Upper lobe of left lung (tissue), 6 donors: ENCODE data around the gene DPH3. TPM values are rescaled to one million over a fixed set of nuclear protein-coding genes. Genes with fewer than 3 reads are reported as not detected.

Experiments used
- ATAC-seq, 2 donors: fragments of 200-7000 bp; cut with Tn5 transposase; one replicate each; pipeline ENCODE4 v1.9.1; 2022; ENCODE audit warnings: mild to moderate bottlenecking in 2 of 2, moderate library complexity in 2 of 2; ENCODE audit not compliant: low FRiP score in 2 of 2
- DNase-seq, 2 donors: peaks; one replicate each; pipeline ENCODE4 v3.0.0-alpha.2; 2019 to 2020
- H3K27ac ChIP-seq, 4 donors: fragments of 200-600 bp; sonication (generic); one replicate each; pipeline ENCODE4 v1.5.1; 2016 to 2019
- H3K27me3 ChIP-seq, 4 donors: fragments of 200-600 bp; sonication (generic); one replicate each; pipeline ENCODE4 v1.5.1; 2017 to 2019
- H3K36me3 ChIP-seq, 4 donors: fragments of 200-600 bp; sonication (generic); one replicate each; pipeline ENCODE4 v1.5.1; 2016 to 2019
- H3K4me1 ChIP-seq, 4 donors: fragments of 200-600 bp; sonication (generic); one replicate each; pipeline ENCODE4 v1.5.1; 2018 to 2019
- H3K4me3 ChIP-seq, 4 donors: fragments of 200-600 bp; sonication (generic); one replicate each; pipeline ENCODE4 v1.5.1; 2017 to 2019; ENCODE audit warnings: mild to moderate bottlenecking in 2 of 4, moderate library complexity in 1 of 4
- H3K9me3 ChIP-seq, 4 donors: fragments of 200-600 bp; sonication (generic); one replicate each; pipeline ENCODE4 v1.5.1; 2018 to 2019
- CTCF ChIP-seq, 6 experiments: fragments of 450-650 bp in 4 of 6; fragments of 200-600 bp in 2 of 6; sonication (generic) in 2 of 6; IDR thresholded peaks; one replicate each; pipeline ENCODE4 v1.5.1; 2016 to 2019; ENCODE audit warnings: antibody characterized with exemption in 6 of 6
- EP300 ChIP-seq, 4 donors: sonication (generic); formaldehyde crosslinking; IDR thresholded peaks; one replicate each; pipeline ENCODE4 v1.5.1; 2017; ENCODE audit warnings: antibody characterized with exemption in 4 of 4, control low read depth in 2 of 4
- POLR2A ChIP-seq, 4 donors: fragments of 450-650 bp; IDR thresholded peaks; one replicate each; pipeline ENCODE4 v1.5.1; 2016 to 2017; ENCODE audit warnings: antibody characterized with exemption in 4 of 4, mild to moderate bottlenecking in 2 of 4
- POLR2AphosphoS5 ChIP-seq, 2 donors: sonication (generic); formaldehyde crosslinking; IDR thresholded peaks; one replicate each; pipeline ENCODE4 v1.5.1; 2017; ENCODE audit warnings: antibody characterized with exemption in 2 of 2
- WGBS, 2 donors: methylation state at CpG; one replicate each; pipeline ENCODE4 v1.1.5; 2017 to 2018; 5-methylcytosine and 5-hydroxymethylcytosine counted together
- total RNA-seq, 6 donors: library from RNA; depleted of rRNA in 4 of 6; stranded (reverse); fragments of >200 nt in 4 of 6; gene quantifications; one replicate each; pipeline versions ENCODE4 v1.1.0 to v1.2.1, GENCODE V29; 2016 to 2021
- donor health status: DM: no; HTN: no; CAD: no; lungs with moderate emphysema.
- donor health status: DM: no; HTN: yes; CAD: no; lungs with severe emphysema.

The DPH3 gene
- total RNA-seq, 6 donors from 2014 or later, result 7.3 to 33.1 (median 21.3) TPM

GRCh38 chr3:16249886-16250285, 14.9 kb downstream of the DPH3 start:
- Histone ChIP-seq H3K36me3 (no peaks in the 10 kb centered on the region), H3K4me3 (no peak overlapping the region), H3K9me3 (no peaks in the 10 kb centered on the region), H3K27ac (no peak overlapping the region), H3K4me1 (peaks cover 0 to 16% (median 8%) of the 10 kb centered on the region in 4 donors), H3K27me3 (no peaks in the 10 kb centered on the region)
- ATAC-seq (no peak), DNase-seq (no peak)
- 71 to 92% methylated on average over 3 of the region's 3 CpGs for WGBS, 2 donors
- TF ChIP-seq POLR2A (IDR thresholded peaks at IDR 0.05) (no peak), EP300 (IDR thresholded peaks at IDR 0.05) (no peak), POLR2AphosphoS5 (IDR thresholded peaks at IDR 0.05) (no peak), CTCF (IDR thresholded peaks at IDR 0.05) (no peak)

GRCh38 chr3:16249336-16249735, 15.4 kb downstream of the DPH3 start:
- no peak overlapping the region for H3K4me3 ChIP-seq
- 40% methylated on average over 3 of the region's 3 CpGs; no CpG with 5 or more reads in 1 of the 2 donors for WGBS, 2 donors
- H3K27ac ChIP-seq, result no peak overlapping the region
- DNase-seq (no peak), ATAC-seq (no peak)
- peaks cover 5 to 22% (median 11%) of the 10 kb centered on the region in 4 donors for H3K4me1 ChIP-seq
- no peaks in the 10 kb centered on the region for H3K27me3 ChIP-seq
- TF ChIP-seq POLR2A (IDR thresholded peaks at IDR 0.05) (no peak), POLR2AphosphoS5 (IDR thresholded peaks at IDR 0.05) (no peak), EP300 (IDR thresholded peaks at IDR 0.05) (no peak), CTCF (IDR thresholded peaks at IDR 0.05) (no peak)
- no peaks in the 10 kb centered on the region for H3K9me3 ChIP-seq
- no peaks in the 10 kb centered on the region for H3K36me3 ChIP-seq

- Histone ChIP-seq H3K4me1 (peaks cover 8 to 24% (median 12%) of the 10 kb centered on the region in 4 donors), H3K9me3 (no peaks in the 10 kb centered on the region), H3K36me3 (no peaks in the 10 kb centered on the region), H3K4me3 (no peak overlapping the region), H3K27me3 (no peaks in the 10 kb centered on the region), H3K27ac (no peak overlapping the region)
- WGBS, 2 donors, result 83 to 88% methylated on average over 3 to 5 of the region's 5 CpGs
- TF ChIP-seq CTCF (IDR thresholded peaks at IDR 0.05) (no peak), POLR2A (IDR thresholded peaks at IDR 0.05) (no peak), POLR2AphosphoS5 (IDR thresholded peaks at IDR 0.05) (no peak), EP300 (IDR thresholded peaks at IDR 0.05) (no peak)
- ATAC-seq, result no peak
- no peak for DNase-seq
These were observed 16.2 kb downstream of the DPH3 start for GRCh38 chr3:16248556-16248955.

- H3K9me3 ChIP-seq, result no peaks in the 10 kb centered on the region
- H3K4me1 ChIP-seq, result peaks cover 4 to 17% (median 7%) of the 10 kb centered on the region in 4 donors
- H3K4me3 ChIP-seq, result no peak overlapping the region
- H3K27ac ChIP-seq, result no peak overlapping the region
- TF ChIP-seq POLR2AphosphoS5 (IDR thresholded peaks at IDR 0.05), result peak in 1 of 2 donors; percentile 29
- TF ChIP-seq CTCF (IDR thresholded peaks at IDR 0.05), result peak; percentile 80 to 90 (median 84)
- TF ChIP-seq EP300 (IDR thresholded peaks at IDR 0.05), result no peak
- no peaks in the 10 kb centered on the region for H3K36me3 ChIP-seq
- ATAC-seq, result peak; percentile 85 to 90
- DNase-seq, result peak in 1 of 2 donors; percentile 83
- H3K27me3 ChIP-seq, result no peaks in the 10 kb centered on the region
- 23 to 31% methylated on average over 15 to 17 of the region's 17 CpGs for WGBS, 2 donors
These were observed 17.3 kb downstream of the DPH3 start for GRCh38 chr3:16247282-16248061.

- no peak for TF ChIP-seq CTCF (IDR thresholded peaks at IDR 0.05)
- TF ChIP-seq EP300 (IDR thresholded peaks at IDR 0.05), result no peak
- TF ChIP-seq POLR2AphosphoS5 (IDR thresholded peaks at IDR 0.05), result no peak
- no peaks in the 10 kb centered on the region for H3K27me3 ChIP-seq
- H3K36me3 ChIP-seq, result no peaks in the 10 kb centered on the region
- no peak for DNase-seq
- no peak overlapping the region for H3K4me3 ChIP-seq
- H3K4me1 ChIP-seq, result peaks cover 4 to 19% (median 7%) of the 10 kb centered on the region in 4 donors
- no peak for ATAC-seq
- WGBS, 2 donors, result 91 to 98% methylated on average over 3 of the region's 3 CpGs
- no peak overlapping the region for H3K27ac ChIP-seq
- H3K9me3 ChIP-seq, result no peaks in the 10 kb centered on the region
These were observed 19.1 kb downstream of the DPH3 start for GRCh38 chr3:16245609-16246008.
